Measurements from ENCODE around the gene PLEKHM1.
A peak's percentile ranks its signal among the peaks of the same experiment; 100 is the strongest.

The PLEKHM1 gene

GRCh38 chr17:45403906-45404490 is 86.5 kb downstream of the PLEKHM1 start:
- DNase-seq (ENCODE audit: extremely low read depth in 1 of 2, low read depth in 1 of 2) = no peak

- DNase-seq (ENCODE audit: extremely low read depth in 1 of 2, low read depth in 1 of 2) = no peak
Observed at GRCh38 chr17:45402916-45403315, 87.6 kb downstream of the PLEKHM1 start.

GRCh38 chr17:45398800-45399199 is 91.7 kb downstream of the PLEKHM1 start:
- DNase-seq (ENCODE audit: extremely low read depth in 1 of 2, low read depth in 1 of 2) = no peak

- no peak for DNase-seq (ENCODE audit: extremely low read depth in 1 of 2, low read depth in 1 of 2)
Observed at GRCh38 chr17:45397796-45398195, 92.7 kb downstream of the PLEKHM1 start.

- DNase-seq (ENCODE audit: extremely low read depth in 1 of 2, low read depth in 1 of 2) = no peak
Observed at GRCh38 chr17:45396496-45397205, 93.9 kb downstream of the PLEKHM1 start.

- no peak for DNase-seq (ENCODE audit: extremely low read depth in 1 of 2, low read depth in 1 of 2)
Observed at GRCh38 chr17:45395569-45396415, 94.7 kb downstream of the PLEKHM1 start.

- DNase-seq (ENCODE audit: extremely low read depth in 1 of 2, low read depth in 1 of 2) = peak in 1 of 2 donors; percentile 18
Observed at GRCh38 chr17:45394913-45395568, 95.5 kb downstream of the PLEKHM1 start.

- no peak for DNase-seq (ENCODE audit: extremely low read depth in 1 of 2, low read depth in 1 of 2)
Observed at GRCh38 chr17:45394564-45394912, 96.0 kb downstream of the PLEKHM1 start.

GRCh38 chr17:45394091-45394490 is 96.4 kb downstream of the PLEKHM1 start:
- no peak for DNase-seq (ENCODE audit: extremely low read depth in 1 of 2, low read depth in 1 of 2)

GRCh38 chr17:45393411-45393810 is 97.1 kb downstream of the PLEKHM1 start:
- DNase-seq (ENCODE audit: extremely low read depth in 1 of 2, low read depth in 1 of 2) = no peak

- DNase-seq (ENCODE audit: extremely low read depth in 1 of 2, low read depth in 1 of 2) = no peak
Observed at GRCh38 chr17:45391918-45392317, 98.6 kb downstream of the PLEKHM1 start.

- DNase-seq (ENCODE audit: extremely low read depth in 1 of 2, low read depth in 1 of 2) = no peak
Observed at GRCh38 chr17:45391291-45391690, 99.2 kb downstream of the PLEKHM1 start.

GRCh38 chr17:45389354-45389753 is 101.2 kb downstream of the PLEKHM1 start:
- no peak for DNase-seq (ENCODE audit: extremely low read depth in 1 of 2, low read depth in 1 of 2)

- no peak for DNase-seq (ENCODE audit: extremely low read depth in 1 of 2, low read depth in 1 of 2)
Observed at GRCh38 chr17:45388604-45389325, 101.8 kb downstream of the PLEKHM1 start.

GRCh38 chr17:45387739-45388138 is 102.8 kb downstream of the PLEKHM1 start:
- DNase-seq (ENCODE audit: extremely low read depth in 1 of 2, low read depth in 1 of 2) = no peak

GRCh38 chr17:45386178-45386577 is 104.3 kb downstream of the PLEKHM1 start:
- DNase-seq (ENCODE audit: extremely low read depth in 1 of 2, low read depth in 1 of 2) = no peak
